ENCODE measurements around the gene WTIP. TPM values are rescaled to one million over a fixed set of nuclear protein-coding genes. Genes with fewer than 3 reads are reported as not detected.

Gene WTIP
- total RNA-seq = 10 to 100 TPM; 22.9 to 40.8 TPM

- Histone ChIP-seq H3K9me3 (no peaks in the 10 kb centered on the region), H3K4me1 (replicated peaks) (no peaks in the 10 kb centered on the region), H3K36me3 (no peaks in the 10 kb centered on the region), H3K27me3 (replicated peaks; ENCODE audit: insufficient read depth) (no peaks in the 10 kb centered on the region), H3K4me3 (peak within 1 kb of the TSS; percentile 52 to 57), H3K27ac (peak within 1 kb of the TSS; percentile 69 to 71)
- intact Hi-C loops (cut with DNase I) = loop anchor here (5.0 kb wide), 1 partner anchor 54 kb away; the partner anchor contains the start of gene UBA2
- TF ChIP-seq POLR2AphosphoS5 (IDR thresholded peaks at IDR 0.05) = no peak
- peak; percentile 17 for TF ChIP-seq POLR2A (IDR thresholded peaks at IDR 0.05)
- TF ChIP-seq CTCF (IDR thresholded peaks at IDR 0.05) = no peak
- 3% methylated on average over 47 of the region's 95 CpGs for WGBS
- peak; percentile 50 for DNase-seq (ENCODE audit: low spot score)
Observed at GRCh38 chr19:34480971-34481841, at the start of gene WTIP. TSS of gene WTIP (plus strand) at chr19:34481758. CDS start at chr19:34481975, 217 bp downstream.

- H3K27me3 ChIP-seq (replicated peaks; ENCODE audit: insufficient read depth) = no peaks in the 10 kb centered on the region
- H3K27ac ChIP-seq = no peak overlapping the region
- peaks cover 4 to 6% of the 10 kb centered on the region in 2 donors for H3K36me3 ChIP-seq
- no peak for TF ChIP-seq CTCF (IDR thresholded peaks at IDR 0.05)
- TF ChIP-seq POLR2AphosphoS5 (IDR thresholded peaks at IDR 0.05) = no peak
- no peak for TF ChIP-seq POLR2A (IDR thresholded peaks at IDR 0.05)
- no peak overlapping the region for H3K4me3 ChIP-seq
- no peak for DNase-seq (ENCODE audit: low spot score)
- H3K9me3 ChIP-seq = no peaks in the 10 kb centered on the region
- WGBS = 85% methylated on average over 5 of the region's 5 CpGs
- intact Hi-C loops (cut with DNase I) = no loop called here
- no peaks in the 10 kb centered on the region for H3K4me1 ChIP-seq (replicated peaks)
Observed at GRCh38 chr19:34432797-34433196, 48.8 kb upstream of the WTIP start.

GRCh38 chr19:34436716-34437115 is 44.8 kb upstream of the WTIP start:
- WGBS = 84% methylated on average over 3 of the region's 3 CpGs
- Histone ChIP-seq H3K4me1 (replicated peaks) (no peaks in the 10 kb centered on the region), H3K27me3 (replicated peaks; ENCODE audit: insufficient read depth) (no peaks in the 10 kb centered on the region), H3K36me3 (peaks cover 6 to 10% of the 10 kb centered on the region in 2 donors), H3K27ac (no peak overlapping the region), H3K9me3 (no peaks in the 10 kb centered on the region), H3K4me3 (no peak overlapping the region)
- intact Hi-C loops (cut with DNase I) = no loop called here
- no peak for DNase-seq (ENCODE audit: low spot score)
- TF ChIP-seq POLR2A (IDR thresholded peaks at IDR 0.05) (no peak), CTCF (IDR thresholded peaks at IDR 0.05) (no peak), POLR2AphosphoS5 (IDR thresholded peaks at IDR 0.05) (no peak)

- intact Hi-C loops (cut with DNase I) = no loop called here
- Histone ChIP-seq H3K36me3 (peaks cover 0 to 7% of the 10 kb centered on the region in 2 donors), H3K9me3 (no peaks in the 10 kb centered on the region), H3K27ac (no peak overlapping the region), H3K27me3 (replicated peaks; ENCODE audit: insufficient read depth) (no peaks in the 10 kb centered on the region), H3K4me1 (replicated peaks) (no peaks in the 10 kb centered on the region), H3K4me3 (no peak overlapping the region)
- TF ChIP-seq POLR2AphosphoS5 (IDR thresholded peaks at IDR 0.05) (no peak), POLR2A (IDR thresholded peaks at IDR 0.05) (no peak), CTCF (IDR thresholded peaks at IDR 0.05) (no peak)
- 98% methylated on average over 3 of the region's 3 CpGs for WGBS
- no peak for DNase-seq (ENCODE audit: low spot score)
Observed at GRCh38 chr19:34448191-34448590, 33.4 kb upstream of the WTIP start.

- intact Hi-C loops (cut with DNase I) = no loop called here
- Histone ChIP-seq H3K27ac (no peak overlapping the region), H3K4me1 (replicated peaks) (no peaks in the 10 kb centered on the region), H3K9me3 (no peaks in the 10 kb centered on the region), H3K4me3 (no peak overlapping the region), H3K27me3 (replicated peaks; ENCODE audit: insufficient read depth) (no peaks in the 10 kb centered on the region), H3K36me3 (peaks cover 0 to 10% of the 10 kb centered on the region in 2 donors)
- TF ChIP-seq POLR2A (IDR thresholded peaks at IDR 0.05) = no peak
- no peak for TF ChIP-seq CTCF (IDR thresholded peaks at IDR 0.05)
- no peak for TF ChIP-seq POLR2AphosphoS5 (IDR thresholded peaks at IDR 0.05)
- no peak for DNase-seq (ENCODE audit: low spot score)
Observed at GRCh38 chr19:34452723-34453122, 28.8 kb upstream of the WTIP start.
